ENCODE data around the gene HSD3B7.

The HSD3B7 gene

DNA sequence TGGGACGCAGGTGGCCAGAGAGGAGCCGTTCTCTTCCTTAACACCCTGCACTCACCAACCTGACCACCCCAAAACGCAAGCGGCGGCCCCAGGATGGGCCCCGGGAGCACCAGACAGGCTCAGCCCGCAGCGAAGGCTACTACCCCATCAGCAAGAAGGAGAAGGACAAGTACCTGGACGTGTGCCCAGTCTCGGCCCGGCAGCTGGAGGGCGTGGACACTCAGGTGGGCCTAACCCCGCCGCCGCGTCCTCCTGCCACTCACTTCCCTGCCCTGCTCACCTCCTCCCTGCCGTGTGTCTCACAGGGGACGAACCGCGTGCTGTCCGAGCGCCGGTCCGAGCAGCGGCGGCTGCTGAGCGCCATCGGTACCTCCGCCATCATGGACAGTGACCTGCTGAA is 4.6 kb upstream of the HSD3B7 start:
- DNase-seq (ENCODE audit: low read depth in 1 of 2, low spot score in 1 of 2), result no peak
- Histone ChIP-seq H3K27ac (replicated peaks) (no peak overlapping the region), H3K4me3 (replicated peaks; ENCODE audit: insufficient read depth, low read length) (no peak overlapping the region), H3K27me3 (ENCODE audit: insufficient read depth, poor library complexity, severe bottlenecking) (no peaks in the 10 kb centered on the region)
- TF ChIP-seq CTCF (IDR thresholded peaks at IDR 0.05; ENCODE audit: insufficient read depth, low read length) (no peak), GABPA (IDR thresholded peaks at IDR 0.05; ENCODE audit: low read depth) (no peak), SPI1 (IDR thresholded peaks at IDR 0.05; ENCODE audit: borderline replicate concordance, low read depth) (no peak), POLR2AphosphoS5 (IDR thresholded peaks at IDR 0.05; ENCODE audit: low read depth) (no peak)
- TF ChIP-seq, protein P1, sequence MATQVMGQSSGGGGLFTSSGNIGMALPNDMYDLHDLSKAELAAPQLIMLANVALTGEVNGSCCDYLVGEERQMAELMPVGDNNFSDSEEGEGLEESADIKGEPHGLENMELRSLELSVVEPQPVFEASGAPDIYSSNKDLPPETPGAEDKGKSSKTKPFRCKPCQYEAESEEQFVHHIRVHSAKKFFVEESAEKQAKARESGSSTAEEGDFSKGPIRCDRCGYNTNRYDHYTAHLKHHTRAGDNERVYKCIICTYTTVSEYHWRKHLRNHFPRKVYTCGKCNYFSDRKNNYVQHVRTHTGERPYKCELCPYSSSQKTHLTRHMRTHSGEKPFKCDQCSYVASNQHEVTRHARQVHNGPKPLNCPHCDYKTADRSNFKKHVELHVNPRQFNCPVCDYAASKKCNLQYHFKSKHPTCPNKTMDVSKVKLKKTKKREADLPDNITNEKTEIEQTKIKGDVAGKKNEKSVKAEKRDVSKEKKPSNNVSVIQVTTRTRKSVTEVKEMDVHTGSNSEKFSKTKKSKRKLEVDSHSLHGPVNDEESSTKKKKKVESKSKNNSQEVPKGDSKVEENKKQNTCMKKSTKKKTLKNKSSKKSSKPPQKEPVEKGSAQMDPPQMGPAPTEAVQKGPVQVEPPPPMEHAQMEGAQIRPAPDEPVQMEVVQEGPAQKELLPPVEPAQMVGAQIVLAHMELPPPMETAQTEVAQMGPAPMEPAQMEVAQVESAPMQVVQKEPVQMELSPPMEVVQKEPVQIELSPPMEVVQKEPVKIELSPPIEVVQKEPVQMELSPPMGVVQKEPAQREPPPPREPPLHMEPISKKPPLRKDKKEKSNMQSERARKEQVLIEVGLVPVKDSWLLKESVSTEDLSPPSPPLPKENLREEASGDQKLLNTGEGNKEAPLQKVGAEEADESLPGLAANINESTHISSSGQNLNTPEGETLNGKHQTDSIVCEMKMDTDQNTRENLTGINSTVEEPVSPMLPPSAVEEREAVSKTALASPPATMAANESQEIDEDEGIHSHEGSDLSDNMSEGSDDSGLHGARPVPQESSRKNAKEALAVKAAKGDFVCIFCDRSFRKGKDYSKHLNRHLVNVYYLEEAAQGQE (IDR thresholded peaks at IDR 0.05; ENCODE audit: insufficient replicate concordance, low read depth), result no peak

DNA sequence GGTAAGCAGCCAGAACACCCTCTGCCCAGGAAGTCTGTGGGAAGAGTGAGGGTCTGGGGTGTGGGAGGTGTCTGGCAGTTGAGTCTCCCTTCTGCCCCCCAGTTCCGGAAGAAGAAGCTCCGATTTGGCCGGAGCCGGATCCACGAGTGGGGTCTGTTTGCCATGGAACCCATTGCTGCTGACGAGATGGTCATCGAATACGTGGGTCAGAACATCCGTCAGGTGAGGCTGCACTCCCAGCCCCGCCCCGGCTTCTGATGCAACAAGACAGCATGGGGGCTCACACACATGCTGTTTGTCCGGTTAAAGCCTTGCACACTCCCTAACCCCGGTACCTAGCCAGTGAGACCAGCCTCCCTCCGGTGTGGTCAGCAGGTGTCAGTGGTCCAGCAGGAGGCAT is 4.0 kb upstream of the HSD3B7 start:
- no peaks in the 10 kb centered on the region for H3K27me3 ChIP-seq (ENCODE audit: insufficient read depth, poor library complexity, severe bottlenecking)
- TF ChIP-seq CTCF (IDR thresholded peaks at IDR 0.05; ENCODE audit: insufficient read depth, low read length), result no peak
- TF ChIP-seq POLR2AphosphoS5 (IDR thresholded peaks at IDR 0.05; ENCODE audit: low read depth), result no peak
- no peak for TF ChIP-seq SPI1 (IDR thresholded peaks at IDR 0.05; ENCODE audit: borderline replicate concordance, low read depth)
- no peak for TF ChIP-seq GABPA (IDR thresholded peaks at IDR 0.05; ENCODE audit: low read depth)
- TF ChIP-seq, protein P1 (IDR thresholded peaks at IDR 0.05; ENCODE audit: insufficient replicate concordance, low read depth), result no peak
- no peak overlapping the region for H3K4me3 ChIP-seq (replicated peaks; ENCODE audit: insufficient read depth, low read length)
- no peak for DNase-seq (ENCODE audit: low read depth in 1 of 2, low spot score in 1 of 2)
- H3K27ac ChIP-seq (replicated peaks), result no peak overlapping the region

GRCh38 chr16:30982548-30983288 is 2.3 kb upstream of the HSD3B7 start:
- H3K27me3 ChIP-seq (ENCODE audit: insufficient read depth, poor library complexity, severe bottlenecking), result no peaks in the 10 kb centered on the region
- no peak for DNase-seq (ENCODE audit: low read depth in 1 of 2, low spot score in 1 of 2)
- no peak overlapping the region for H3K27ac ChIP-seq (replicated peaks)
- no peak overlapping the region for H3K4me3 ChIP-seq (replicated peaks; ENCODE audit: insufficient read depth, low read length)
- TF ChIP-seq GABPA (IDR thresholded peaks at IDR 0.05; ENCODE audit: low read depth) (no peak), POLR2AphosphoS5 (IDR thresholded peaks at IDR 0.05; ENCODE audit: low read depth) (0 out of 2 replicates have a peak, but pooled peaks have one; percentile 16), CTCF (IDR thresholded peaks at IDR 0.05; ENCODE audit: insufficient read depth, low read length) (no peak), SPI1 (IDR thresholded peaks at IDR 0.05; ENCODE audit: borderline replicate concordance, low read depth) (no peak)
- TF ChIP-seq, protein P1 (IDR thresholded peaks at IDR 0.05; ENCODE audit: insufficient replicate concordance, low read depth), result no peak

All from HL-60 (cell line).